Measurements from ENCODE around the gene ZBTB7C. TPM values are rescaled to one million over a fixed set of nuclear protein-coding genes. Genes with fewer than 3 reads are reported as not detected.

The ZBTB7C gene
- polyA plus RNA-seq, 1 of the 3 experiments (the other 2 are of a cell fraction): 0.05 TPM

GRCh38 chr18:48126240-48126639, 282.9 kb downstream of the ZBTB7C start:
- Histone ChIP-seq H3K4me3 (ENCODE audit: low read depth in 2 of 2, low read length in 1 of 2) (no peak overlapping the region), H2AFZ (ENCODE audit: low read depth) (no peak overlapping the region), H3F3A (replicated peaks; ENCODE audit: insufficient read depth) (no peaks in the 10 kb centered on the region), H3K9ac (no peak overlapping the region), H3K27me3 (ENCODE audit: insufficient read depth) (no peaks in the 10 kb centered on the region), H3K36me3 (replicated peaks in 1 of 2; ENCODE audit: control insufficient read depth in 1 of 2, insufficient read depth in 2 of 2, low read length in 1 of 2) (no peaks in the 10 kb centered on the region), H3K9me2 (no peaks in the 10 kb centered on the region), H3K79me2 (ENCODE audit: insufficient read depth) (no peaks in the 10 kb centered on the region), H3K4me1 (ENCODE audit: control insufficient read depth in 1 of 2, insufficient read depth in 2 of 2, low read depth in 1 of 2, low read length in 1 of 2) (peaks cover 0 to 65% of the 10 kb centered on the region in 2 experiments; a peak in 2 of 4 replicates), H3K27ac (ENCODE audit: low read depth in 2 of 2, low read length in 1 of 2) (no peak overlapping the region; a peak in 1 of 4 replicates), H4K20me1 (ENCODE audit: insufficient read depth) (no peaks in the 10 kb centered on the region), H3K4me2 (no peak overlapping the region), H3K9me3 (no peaks in the 10 kb centered on the region)
- ChIA-PET POLR2A (no interaction called here), CTCF (no interaction called here)
- DNase-seq: no peak
- WGBS (ENCODE audit: low lambda C conversion rate): 64% methylated on average over 3 of the region's 3 CpGs
- TF ChIP-seq USF1 (IDR thresholded peaks at IDR 0.05; ENCODE audit: borderline replicate concordance, low read depth) (no peak), RCOR1 (IDR thresholded peaks at IDR 0.05; ENCODE audit: low read length) (no peak), MAX (IDR thresholded peaks at IDR 0.05; ENCODE audit: low read depth) (no peak)

- Histone ChIP-seq H3K9me2 (no peaks in the 10 kb centered on the region), H3K27ac (ENCODE audit: low read depth in 2 of 2, low read length in 1 of 2) (peak overlapping the region in 1 of 2 experiments; percentile 72; a peak in 1 of 4 replicates), H4K20me1 (ENCODE audit: insufficient read depth) (no peaks in the 10 kb centered on the region), H3K4me1 (ENCODE audit: control insufficient read depth in 1 of 2, insufficient read depth in 2 of 2, low read depth in 1 of 2, low read length in 1 of 2) (peaks cover 0 to 68% of the 10 kb centered on the region in 2 experiments; a peak in 2 of 4 replicates), H3K79me2 (ENCODE audit: insufficient read depth) (no peaks in the 10 kb centered on the region), H3K9me3 (no peaks in the 10 kb centered on the region), H3K4me3 (ENCODE audit: low read depth in 2 of 2, low read length in 1 of 2) (no peak overlapping the region), H3K4me2 (no peak overlapping the region), H2AFZ (ENCODE audit: low read depth) (no peak overlapping the region), H3K36me3 (replicated peaks in 1 of 2; ENCODE audit: control insufficient read depth in 1 of 2, insufficient read depth in 2 of 2, low read length in 1 of 2) (no peaks in the 10 kb centered on the region), H3F3A (replicated peaks; ENCODE audit: insufficient read depth) (no peaks in the 10 kb centered on the region), H3K9ac (no peak overlapping the region), H3K27me3 (ENCODE audit: insufficient read depth) (no peaks in the 10 kb centered on the region)
- TF ChIP-seq RXRA (IDR thresholded peaks at IDR 0.05; ENCODE audit: borderline replicate concordance, low read depth) (no peak), NFIC (IDR thresholded peaks at IDR 0.05; ENCODE audit: borderline replicate concordance) (no peak), MAX (IDR thresholded peaks at IDR 0.05; ENCODE audit: low read depth) (no peak), PBX3 (IDR thresholded peaks at IDR 0.05) (no peak), FOSL2 (IDR thresholded peaks at IDR 0.05; ENCODE audit: borderline replicate concordance, low read depth) (no peak), YY1 (IDR thresholded peaks at IDR 0.05; ENCODE audit: low read depth) (no peak), FOXM1 (IDR thresholded peaks at IDR 0.05; ENCODE audit: low read depth) (no peak), MXI1 (IDR thresholded peaks at IDR 0.05; ENCODE audit: low read depth, low read length) (no peak), IRF3 (IDR thresholded peaks at IDR 0.05; ENCODE audit: low read depth, low read length) (no peak), MEF2A (IDR thresholded peaks at IDR 0.05; ENCODE audit: borderline replicate concordance, low read depth) (no peak), POLR2AphosphoS5 (IDR thresholded peaks at IDR 0.05; ENCODE audit: low read depth, low read length) (no peak), RAD21 (IDR thresholded peaks at IDR 0.05; ENCODE audit: low read length) (no peak), SIN3A (IDR thresholded peaks at IDR 0.05; ENCODE audit: borderline replicate concordance, low read depth, low read length) (no peak), CHD2 (IDR thresholded peaks at IDR 0.05; ENCODE audit: low read length, partially characterized antibody) (no peak), CTCF (IDR thresholded peaks at IDR 0.05) (no peak), TCF12 (IDR thresholded peaks at IDR 0.05) (no peak)
- WGBS (ENCODE audit: low lambda C conversion rate): 82% methylated on average over 6 of the region's 6 CpGs
- ChIA-PET POLR2A (no interaction called here), CTCF (interaction anchor here (2.2 kb wide), 1 partner anchor 10 kb away, joined by 6 read pairs; no protein-coding TSS in a partner anchor)
- DNase-seq: no peak
Observed at GRCh38 chr18:48125724-48126123, 283.5 kb downstream of the ZBTB7C start.

All from SK-N-SH (cell line).